ENCODE data around the gene TEAD1. TPM values are rescaled to one million over a fixed set of nuclear protein-coding genes. Genes with fewer than 3 reads are reported as not detected.

TEAD1 gene
- total RNA-seq, 1 experiment from 2014 or later: 83.2 TPM

GRCh38 chr11:12809864-12810567, 135.8 kb downstream of the TEAD1 start:
- DNase-seq (ENCODE audit: low read depth): peak; percentile 65

- peak; percentile 70 for DNase-seq (ENCODE audit: low read depth)
Observed at GRCh38 chr11:12810568-12810894, 136.3 kb downstream of the TEAD1 start.

DNA sequence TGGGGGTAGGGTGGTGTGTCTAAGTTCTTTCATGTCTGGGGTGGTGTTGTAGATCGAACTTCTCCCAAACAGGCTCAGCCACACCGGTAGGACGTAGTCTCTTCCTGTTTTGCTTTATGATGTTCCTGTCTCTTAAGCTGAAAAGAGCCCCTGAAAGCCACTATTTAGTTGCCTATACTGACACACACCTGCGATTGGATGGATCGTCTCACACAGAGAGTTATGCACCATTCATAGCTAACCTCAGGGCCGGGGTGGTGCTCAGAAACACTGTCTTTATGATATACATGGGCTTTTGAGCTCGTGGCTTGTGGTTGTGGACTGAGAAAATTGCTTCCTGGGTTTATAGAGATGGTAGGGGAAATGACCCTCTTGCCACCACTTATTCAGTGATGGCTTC, 137.6 kb downstream of the TEAD1 start:
- DNase-seq (ENCODE audit: low read depth): no peak

DNA sequence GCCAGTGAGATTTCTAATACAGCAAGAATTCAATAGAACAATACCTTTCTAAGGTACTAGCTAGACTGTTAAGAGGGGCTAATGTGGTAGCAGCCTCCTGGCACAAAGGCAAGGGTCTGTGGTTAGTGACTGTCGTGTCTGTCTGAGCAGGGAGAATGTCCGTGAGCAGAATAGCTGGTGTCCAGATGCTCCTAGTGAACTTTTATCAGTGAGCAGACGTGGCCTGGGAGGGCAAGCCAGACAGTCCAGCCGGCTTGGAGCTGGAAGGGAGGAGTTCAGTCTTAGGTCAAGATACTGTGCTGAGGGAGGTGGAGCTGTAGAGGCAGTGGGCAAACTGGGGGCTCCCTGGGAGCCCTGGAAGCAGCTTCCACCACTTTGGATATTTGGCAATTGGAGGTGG, 138.6 kb downstream of the TEAD1 start:
- DNase-seq (ENCODE audit: low read depth): peak; percentile 52

- DNase-seq (ENCODE audit: low read depth): peak; percentile 82
Observed at GRCh38 chr11:12813371-12814225, 139.4 kb downstream of the TEAD1 start.

DNA sequence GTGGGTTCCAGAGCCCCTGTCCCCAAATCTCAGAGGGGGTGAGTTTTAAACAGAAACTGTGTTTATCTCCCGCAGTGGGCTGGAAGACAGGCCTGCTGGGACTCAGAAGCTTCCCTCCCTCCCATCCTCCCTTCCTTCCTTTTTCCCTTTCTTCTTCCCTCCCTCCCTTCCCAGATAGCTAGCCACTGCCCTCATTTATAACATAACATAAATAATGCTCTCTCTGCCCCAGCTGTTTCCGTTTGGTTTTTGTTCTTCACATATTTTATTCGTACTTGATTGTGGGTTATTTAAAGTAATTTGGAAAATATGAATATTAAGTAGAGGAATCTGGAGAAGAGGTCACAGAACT, 140.9 kb downstream of the TEAD1 start:
- DNase-seq (ENCODE audit: low read depth): no peak

GRCh38 chr11:12815931-12816494, 141.8 kb downstream of the TEAD1 start:
- no peak for DNase-seq (ENCODE audit: low read depth)

DNA sequence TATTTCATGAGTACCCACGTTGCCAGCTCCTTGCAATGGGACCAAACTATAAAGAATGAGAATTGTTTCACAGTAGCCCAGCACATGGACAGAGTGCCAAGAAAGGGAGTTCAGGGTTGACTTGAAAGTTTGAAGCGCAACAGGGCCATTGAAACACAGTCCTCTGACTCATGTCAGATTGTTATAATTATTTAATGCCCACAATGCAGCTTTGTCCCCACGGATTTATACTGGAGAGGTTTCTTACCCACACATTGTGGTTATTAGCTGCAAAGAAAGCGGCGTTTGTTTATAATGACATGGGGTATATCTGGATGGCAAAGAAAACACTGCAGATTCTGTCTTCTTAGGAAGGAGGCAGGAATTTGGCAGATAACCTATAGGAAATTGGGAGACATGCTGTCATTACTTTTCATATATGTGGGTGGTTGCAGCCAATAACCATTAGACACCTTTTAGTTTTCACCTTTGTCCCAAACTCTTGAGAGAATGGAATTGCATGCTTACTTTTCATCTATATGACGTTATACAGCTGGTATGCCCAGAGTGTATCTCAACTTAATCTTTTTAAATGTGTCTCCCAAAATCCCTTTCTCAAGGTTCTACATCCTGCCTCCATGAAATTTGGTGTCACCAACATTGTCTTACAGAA, 143.6 kb downstream of the TEAD1 start:
- DNase-seq (ENCODE audit: low read depth): peak; percentile 88

- peak; percentile 93 for DNase-seq (ENCODE audit: low read depth)
Observed at GRCh38 chr11:12818333-12819015, 144.3 kb downstream of the TEAD1 start.

DNA sequence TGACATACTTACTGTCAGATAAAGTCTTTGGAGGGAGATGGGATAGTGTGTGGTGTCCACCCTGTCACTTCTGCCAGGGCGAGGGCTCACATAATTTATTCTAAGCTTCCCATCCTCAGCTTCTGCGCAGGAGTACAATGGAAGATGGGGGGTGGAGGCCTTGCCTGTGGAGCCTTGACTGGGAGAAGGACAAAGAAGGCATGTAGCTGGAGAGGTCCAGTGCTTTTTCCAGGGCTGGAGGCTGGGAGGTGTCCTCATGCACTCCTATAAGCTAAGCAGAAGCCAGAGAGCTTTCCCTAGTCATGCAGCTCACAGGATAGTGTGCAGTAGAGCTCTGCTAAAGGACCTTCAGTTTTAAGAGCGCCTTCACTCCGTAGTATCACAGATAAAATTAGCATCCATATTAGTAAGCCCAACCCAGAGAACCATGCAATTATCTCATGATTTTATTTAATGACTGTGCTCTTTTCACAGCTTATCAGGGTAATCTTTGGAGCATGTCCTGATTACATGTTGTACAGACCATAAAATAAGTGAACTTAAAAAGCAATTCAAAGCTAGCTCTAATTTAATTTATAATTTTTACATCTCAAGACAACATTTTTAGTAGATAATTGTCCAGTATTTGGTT, 148.3 kb downstream of the TEAD1 start:
- no peak for DNase-seq (ENCODE audit: low read depth)

- no peak for DNase-seq (ENCODE audit: low read depth)
Observed at GRCh38 chr11:12824281-12825041, 150.2 kb downstream of the TEAD1 start.

GRCh38 chr11:12826441-12826840, 152.2 kb downstream of the TEAD1 start:
- no peak for DNase-seq (ENCODE audit: low read depth)

GRCh38 chr11:12827369-12827768, 153.1 kb downstream of the TEAD1 start:
- DNase-seq (ENCODE audit: low read depth): no peak

DNA sequence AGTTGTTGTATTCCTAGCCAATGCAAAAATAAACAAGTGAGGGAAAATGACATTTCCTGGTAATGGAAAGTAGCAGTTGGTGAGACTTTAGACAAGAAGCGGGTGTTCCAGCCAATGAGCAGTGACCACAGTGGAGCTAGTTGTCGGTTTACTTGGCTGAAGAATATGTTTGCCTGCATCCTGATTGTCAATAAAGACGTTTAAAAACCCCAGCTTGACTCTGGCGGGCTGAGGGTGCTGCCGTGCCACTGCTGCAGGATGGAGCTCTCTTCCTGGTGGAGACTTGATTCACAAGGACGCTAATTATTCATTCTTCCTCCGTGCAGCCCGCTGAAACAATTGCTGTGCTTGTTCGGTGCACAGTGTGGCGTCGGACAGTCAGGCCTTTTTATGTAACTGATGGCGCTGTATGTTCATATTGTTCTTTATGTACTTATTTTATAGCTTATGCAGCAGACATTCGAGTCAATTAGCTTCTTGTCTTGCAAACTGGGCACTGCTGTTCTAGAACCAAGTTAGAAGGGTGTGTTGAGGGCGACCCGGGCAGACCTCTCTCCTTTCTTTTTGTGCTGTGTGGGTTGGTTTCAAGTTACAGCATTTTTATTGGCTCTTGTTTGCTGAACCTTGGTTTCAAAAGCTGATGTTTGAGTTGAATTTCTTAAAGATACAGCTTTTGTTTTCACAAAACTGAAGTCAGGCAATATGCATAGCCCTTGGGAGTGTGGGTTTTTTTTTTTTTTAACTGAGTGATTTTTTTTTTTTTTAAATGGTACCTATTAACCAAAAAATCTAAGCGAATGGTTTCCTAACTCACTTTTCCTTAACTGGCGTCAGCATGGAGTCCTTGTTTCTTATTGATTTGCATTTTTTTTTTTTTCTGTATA, 153.9 kb downstream of the TEAD1 start:
- peak; percentile 82 for DNase-seq (ENCODE audit: low read depth)

DNA sequence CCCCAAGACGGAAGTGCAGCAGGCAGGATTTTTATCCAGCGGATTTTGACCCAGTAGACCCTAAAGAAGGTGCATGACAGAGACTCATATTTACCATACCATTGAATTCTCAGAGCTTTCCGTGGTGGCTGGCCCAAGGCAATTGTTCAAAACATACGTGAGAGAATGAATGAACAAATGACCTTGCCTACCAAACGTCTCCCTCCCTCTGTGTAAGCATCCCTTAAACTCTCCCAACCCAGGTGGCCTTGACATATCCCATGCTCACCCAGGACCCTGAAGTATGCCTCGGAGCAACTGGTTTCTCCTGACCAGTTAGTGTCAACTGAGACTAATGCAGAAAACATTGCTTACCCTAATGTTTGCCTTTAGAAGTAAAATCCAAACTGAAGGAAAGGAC, 154.9 kb downstream of the TEAD1 start:
- DNase-seq (ENCODE audit: low read depth): no peak

DNA sequence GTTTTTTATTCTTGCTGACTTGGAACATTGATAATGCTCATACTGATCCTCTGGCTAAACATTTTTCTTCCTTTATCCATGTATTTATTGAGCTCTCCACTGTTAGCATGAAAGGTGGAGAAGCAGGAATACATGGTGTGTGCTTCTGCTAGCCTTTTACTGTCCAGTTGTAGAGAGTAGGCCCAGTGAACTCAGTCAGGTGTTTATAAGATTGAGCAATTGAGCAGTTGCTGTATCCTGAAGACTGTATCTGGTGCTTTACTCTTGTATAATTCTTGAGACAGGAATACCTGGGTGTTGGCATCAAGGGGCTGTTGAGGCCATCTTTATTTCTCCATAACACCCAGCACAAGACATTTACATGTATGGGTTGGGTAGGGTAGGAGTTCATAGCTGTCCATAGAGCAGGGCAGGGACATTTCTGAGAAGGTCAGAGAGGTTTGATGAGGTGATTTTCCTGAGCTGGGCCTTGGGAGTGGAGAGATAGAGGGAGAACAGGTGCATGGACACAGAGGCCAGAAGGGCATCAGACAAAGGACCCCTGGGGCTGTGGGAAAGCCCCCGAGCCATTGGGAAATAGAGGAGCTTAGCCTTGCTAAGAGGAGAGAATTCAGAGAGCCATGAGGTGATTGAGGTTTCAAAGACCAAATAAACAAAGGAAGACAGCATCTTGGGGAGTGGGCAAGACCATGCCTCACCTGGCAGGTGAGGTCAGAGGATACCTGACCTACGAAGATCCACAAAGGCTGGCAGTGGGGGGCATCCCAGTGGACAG, 155.5 kb downstream of the TEAD1 start:
- DNase-seq (ENCODE audit: low read depth): no peak

- peak; percentile 69 for DNase-seq (ENCODE audit: low read depth)
Observed at GRCh38 chr11:12831471-12832202, 157.4 kb downstream of the TEAD1 start.
